ENCODE measurements around the gene ANKRD29.
"Not testable (repeated sequence)": the region's sequence is repeated elsewhere in the genome, so short reads cannot be mapped to it uniquely, and the experiment has no call there.

ANKRD29 gene

DNA sequence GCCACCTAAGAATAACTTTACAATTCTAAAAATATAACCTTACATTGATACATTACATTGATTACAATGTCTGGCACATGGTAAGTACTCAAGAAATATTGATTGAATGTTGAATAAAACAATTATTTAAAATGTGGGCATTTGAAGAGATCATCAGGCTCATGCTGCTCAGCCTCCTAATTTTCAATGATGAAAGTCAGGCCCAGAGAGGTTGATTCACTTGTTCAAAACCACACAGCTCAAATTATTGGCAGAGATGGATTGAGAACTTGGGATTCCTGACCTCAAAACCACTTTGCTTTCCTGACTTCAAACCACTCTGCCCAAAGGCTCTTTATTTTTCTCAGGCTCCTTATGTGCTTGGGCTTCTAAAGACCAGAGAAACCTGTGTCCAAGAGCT, 34.7 kb downstream of the ANKRD29 start:
- Histone ChIP-seq H3K4me3 (ENCODE audit: low read depth, low read length) (no peak overlapping the region), H3K9me3 (ENCODE audit: control insufficient read depth, insufficient read depth, low read length) (no peaks in the 10 kb centered on the region), H3K9ac (ENCODE audit: low read depth, low read length) (no peak overlapping the region), H3K27me3 (ENCODE audit: control insufficient read depth, insufficient read depth, low read length) (no peaks in the 10 kb centered on the region), H3K27ac (ENCODE audit: low read depth, low read length) (no peak overlapping the region), H3K4me1 (ENCODE audit: control insufficient read depth, insufficient read depth, low read length) (0 out of 2 replicates have a peak, but pooled peaks cover 3% of the 10 kb centered on the region), H3K36me3 (ENCODE audit: control insufficient read depth, insufficient read depth, low read length) (no peaks in the 10 kb centered on the region)

DNA sequence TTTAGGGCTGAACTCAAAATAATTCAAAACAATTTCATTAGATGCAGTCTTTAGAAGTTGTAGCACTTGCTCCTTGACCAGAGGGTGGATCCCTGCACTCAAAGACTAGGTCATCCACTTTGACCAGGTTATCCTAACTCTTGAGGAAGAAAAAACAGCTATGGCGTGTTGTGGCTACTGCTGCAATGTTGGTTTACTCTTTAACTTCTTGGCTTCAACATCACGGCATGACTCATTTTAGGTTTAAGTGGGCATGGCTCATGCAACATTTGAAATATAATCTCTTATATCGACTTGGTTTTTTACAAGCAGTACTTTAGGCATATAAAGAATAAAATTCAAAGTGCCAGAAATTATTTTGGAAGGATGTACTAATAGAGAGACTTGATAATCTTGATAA, 35.4 kb downstream of the ANKRD29 start:
- H3K4me3 ChIP-seq (ENCODE audit: low read depth, low read length) = no peak overlapping the region
- no peak overlapping the region for H3K9ac ChIP-seq (ENCODE audit: low read depth, low read length)
- no peak overlapping the region for H3K27ac ChIP-seq (ENCODE audit: low read depth, low read length)
- no peaks in the 10 kb centered on the region for H3K27me3 ChIP-seq (ENCODE audit: control insufficient read depth, insufficient read depth, low read length)
- H3K9me3 ChIP-seq (ENCODE audit: control insufficient read depth, insufficient read depth, low read length) = no peaks in the 10 kb centered on the region
- H3K4me1 ChIP-seq (ENCODE audit: control insufficient read depth, insufficient read depth, low read length) = 0 out of 2 replicates have a peak, but pooled peaks cover 3% of the 10 kb centered on the region
- H3K36me3 ChIP-seq (ENCODE audit: control insufficient read depth, insufficient read depth, low read length) = no peaks in the 10 kb centered on the region

DNA sequence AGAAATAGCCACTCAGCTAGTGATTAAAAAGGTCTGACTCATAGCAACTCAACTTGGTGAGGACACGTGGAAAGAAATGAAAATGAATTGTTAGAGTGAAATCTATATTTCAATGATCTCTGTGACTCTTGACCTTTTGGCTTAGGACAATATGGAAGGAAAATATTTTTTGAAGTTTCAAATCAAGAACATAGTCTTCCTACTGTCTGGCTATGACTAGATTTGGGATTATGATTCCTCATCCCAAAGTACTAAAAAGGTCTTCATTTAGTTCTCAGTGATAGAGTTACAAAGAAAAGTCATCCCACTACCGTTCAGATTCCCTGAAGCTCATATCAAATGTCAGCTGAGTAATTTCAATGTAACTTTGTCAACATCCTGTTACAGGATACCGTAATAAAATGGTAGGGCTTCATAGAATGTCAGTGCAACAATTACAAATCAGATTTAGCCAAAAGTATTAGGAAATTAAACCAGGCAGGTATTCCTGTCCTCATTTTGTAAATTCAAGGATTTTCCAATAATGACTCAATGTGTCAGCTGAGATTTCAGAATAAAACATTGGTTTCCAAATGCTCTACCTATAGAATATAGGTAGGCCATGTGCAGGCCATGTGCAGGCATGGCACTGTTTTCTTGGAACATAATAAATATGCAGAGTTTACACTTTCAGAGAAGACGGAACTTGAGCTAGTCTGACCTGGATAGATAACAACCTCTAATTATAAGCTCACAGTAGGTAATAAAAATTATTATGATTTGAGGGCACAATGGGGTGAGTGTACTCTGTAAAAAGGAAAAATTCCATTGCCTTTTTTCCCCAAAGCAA, 36.0 kb downstream of the ANKRD29 start:
- H3K36me3 ChIP-seq (ENCODE audit: control insufficient read depth, insufficient read depth, low read length) = no peaks in the 10 kb centered on the region
- no peak overlapping the region for H3K9ac ChIP-seq (ENCODE audit: low read depth, low read length)
- H3K9me3 ChIP-seq (ENCODE audit: control insufficient read depth, insufficient read depth, low read length) = no peaks in the 10 kb centered on the region
- peaks cover 5% of the 10 kb centered on the region for H3K27me3 ChIP-seq (ENCODE audit: control insufficient read depth, insufficient read depth, low read length)
- H3K27ac ChIP-seq (ENCODE audit: low read depth, low read length) = no peak overlapping the region
- no peaks in the 10 kb centered on the region for H3K4me1 ChIP-seq (ENCODE audit: control insufficient read depth, insufficient read depth, low read length)
- H3K4me3 ChIP-seq (ENCODE audit: low read depth, low read length) = no peak overlapping the region

GRCh38 chr18:23623040-23623439, 39.7 kb downstream of the ANKRD29 start:
- Histone ChIP-seq H3K9ac (ENCODE audit: low read depth, low read length) (no peak overlapping the region), H3K4me1 (ENCODE audit: control insufficient read depth, insufficient read depth, low read length) (peaks cover 3% of the 10 kb centered on the region; the same call in 1 of the 2 replicates), H3K4me3 (ENCODE audit: low read depth, low read length) (no peak overlapping the region), H3K27ac (ENCODE audit: low read depth, low read length) (no peak overlapping the region), H3K27me3 (ENCODE audit: control insufficient read depth, insufficient read depth, low read length) (peaks cover 33% of the 10 kb centered on the region), H3K36me3 (ENCODE audit: control insufficient read depth, insufficient read depth, low read length) (no peaks in the 10 kb centered on the region), H3K9me3 (ENCODE audit: control insufficient read depth, insufficient read depth, low read length) (no peaks in the 10 kb centered on the region)

GRCh38 chr18:23619388-23619881, 43.3 kb downstream of the ANKRD29 start:
- Histone ChIP-seq H3K4me1 (ENCODE audit: control insufficient read depth, insufficient read depth, low read length) (peaks cover 11% of the 10 kb centered on the region), H3K36me3 (ENCODE audit: control insufficient read depth, insufficient read depth, low read length) (no peaks in the 10 kb centered on the region), H3K9me3 (ENCODE audit: control insufficient read depth, insufficient read depth, low read length) (no peaks in the 10 kb centered on the region), H3K27me3 (ENCODE audit: control insufficient read depth, insufficient read depth, low read length) (peaks cover 33% of the 10 kb centered on the region), H3K9ac (ENCODE audit: low read depth, low read length) (peak overlapping the region; percentile 57), H3K27ac (ENCODE audit: low read depth, low read length) (peak overlapping the region; percentile 73), H3K4me3 (ENCODE audit: low read depth, low read length) (peak overlapping the region; percentile 70)

GRCh38 chr18:23618862-23619387, 43.8 kb downstream of the ANKRD29 start:
- Histone ChIP-seq H3K4me3 (ENCODE audit: low read depth, low read length) (peak overlapping the region; percentile 70), H3K9ac (ENCODE audit: low read depth, low read length) (peak overlapping the region; percentile 57)

DNA sequence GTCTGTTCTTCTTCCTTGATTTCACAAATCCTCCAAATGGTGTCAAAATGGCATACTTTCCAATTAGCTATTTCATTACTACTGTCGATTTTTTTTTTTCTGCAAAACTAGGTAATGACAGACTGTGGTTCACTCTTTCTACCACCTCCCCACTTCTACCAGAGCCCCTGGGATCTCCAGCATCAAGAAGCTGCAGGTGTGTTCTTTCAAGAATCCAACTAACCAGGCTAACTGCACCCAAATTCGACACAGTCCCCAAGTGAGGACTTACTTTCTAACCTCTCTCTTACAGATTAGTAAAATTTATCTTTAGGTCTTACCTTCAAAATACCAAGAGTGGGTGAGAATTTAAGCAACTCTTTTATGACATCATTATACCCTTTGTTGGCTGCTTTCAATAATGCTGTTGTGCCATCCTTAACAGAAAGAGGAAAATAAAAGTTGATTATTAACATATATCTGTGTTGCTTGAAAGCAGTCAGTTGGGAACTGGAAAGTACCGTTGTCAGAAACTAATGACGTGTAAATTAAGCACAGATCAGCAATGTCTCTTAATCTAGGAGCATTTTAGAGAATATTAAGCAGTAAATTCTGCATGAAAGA, 45.2 kb downstream of the ANKRD29 start:
- H3K27ac ChIP-seq (ENCODE audit: low read depth, low read length) = no peak overlapping the region
- no peaks in the 10 kb centered on the region for H3K36me3 ChIP-seq (ENCODE audit: control insufficient read depth, insufficient read depth, low read length)
- H3K4me1 ChIP-seq (ENCODE audit: control insufficient read depth, insufficient read depth, low read length) = peaks cover 11% of the 10 kb centered on the region
- no peaks in the 10 kb centered on the region for H3K9me3 ChIP-seq (ENCODE audit: control insufficient read depth, insufficient read depth, low read length)
- peaks cover 33% of the 10 kb centered on the region for H3K27me3 ChIP-seq (ENCODE audit: control insufficient read depth, insufficient read depth, low read length)
- no peak overlapping the region for H3K4me3 ChIP-seq (ENCODE audit: low read depth, low read length)
- H3K9ac ChIP-seq (ENCODE audit: low read depth, low read length) = no peak overlapping the region

More at GRCh38 chr18:23618862-23619387, 43.8 kb downstream of the ANKRD29 start:
- Histone ChIP-seq H3K4me1 (ENCODE audit: control insufficient read depth, insufficient read depth, low read length) (peaks cover 11% of the 10 kb centered on the region), H3K27me3 (ENCODE audit: control insufficient read depth, insufficient read depth, low read length) (peaks cover 33% of the 10 kb centered on the region), H3K36me3 (ENCODE audit: control insufficient read depth, insufficient read depth, low read length) (no peaks in the 10 kb centered on the region), H3K9me3 (ENCODE audit: control insufficient read depth, insufficient read depth, low read length) (no peaks in the 10 kb centered on the region), H3K27ac (ENCODE audit: low read depth, low read length) (peak overlapping the region; percentile 73)

GRCh38 chr18:23616258-23616657, 46.5 kb downstream of the ANKRD29 start:
- H3K4me3 ChIP-seq (ENCODE audit: low read depth, low read length) = no peak overlapping the region
- no peaks in the 10 kb centered on the region for H3K36me3 ChIP-seq (ENCODE audit: control insufficient read depth, insufficient read depth, low read length)
- H3K9ac ChIP-seq (ENCODE audit: low read depth, low read length) = no peak overlapping the region
- no peak overlapping the region for H3K27ac ChIP-seq (ENCODE audit: low read depth, low read length)
- H3K4me1 ChIP-seq (ENCODE audit: control insufficient read depth, insufficient read depth, low read length) = peaks cover 11% of the 10 kb centered on the region
- peaks cover 24% of the 10 kb centered on the region for H3K27me3 ChIP-seq (ENCODE audit: control insufficient read depth, insufficient read depth, low read length)
- no peaks in the 10 kb centered on the region for H3K9me3 ChIP-seq (ENCODE audit: control insufficient read depth, insufficient read depth, low read length)

DNA sequence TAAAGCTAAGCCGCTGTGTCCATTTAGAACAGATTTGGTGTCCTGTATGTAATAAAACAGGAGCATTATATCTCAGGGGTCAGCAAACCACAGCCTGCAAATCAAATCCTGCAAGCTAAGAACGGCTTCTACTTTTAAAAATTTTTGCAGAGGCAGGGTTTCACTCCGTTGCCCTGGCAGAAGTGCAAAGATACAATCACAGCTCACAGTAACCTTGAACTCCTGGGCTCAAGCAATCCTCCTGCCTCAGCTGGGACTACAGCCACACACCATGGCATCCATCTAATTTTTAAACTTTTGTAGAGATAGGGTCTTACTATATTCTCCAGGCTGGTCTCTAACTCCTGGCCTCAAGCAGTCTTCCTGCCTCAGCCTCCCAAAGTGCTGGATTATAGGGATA, 47.8 kb downstream of the ANKRD29 start:
- Histone ChIP-seq H3K4me1 (ENCODE audit: control insufficient read depth, insufficient read depth, low read length) (peaks cover 11% of the 10 kb centered on the region), H3K4me3 (ENCODE audit: low read depth, low read length) (no peak overlapping the region), H3K9ac (ENCODE audit: low read depth, low read length) (no peak overlapping the region), H3K27me3 (ENCODE audit: control insufficient read depth, insufficient read depth, low read length) (peaks cover 10% of the 10 kb centered on the region), H3K27ac (ENCODE audit: low read depth, low read length) (no peak overlapping the region), H3K9me3 (ENCODE audit: control insufficient read depth, insufficient read depth, low read length) (no peaks in the 10 kb centered on the region), H3K36me3 (ENCODE audit: control insufficient read depth, insufficient read depth, low read length) (no peaks in the 10 kb centered on the region)

- no peaks in the 10 kb centered on the region for H3K36me3 ChIP-seq (ENCODE audit: control insufficient read depth, insufficient read depth, low read length)
- no peak overlapping the region for H3K9ac ChIP-seq (ENCODE audit: low read depth, low read length)
- H3K27me3 ChIP-seq (ENCODE audit: control insufficient read depth, insufficient read depth, low read length) = peaks cover 5% of the 10 kb centered on the region
- H3K4me3 ChIP-seq (ENCODE audit: low read depth, low read length) = no peak overlapping the region
- H3K27ac ChIP-seq (ENCODE audit: low read depth, low read length) = no peak overlapping the region
- H3K4me1 ChIP-seq (ENCODE audit: control insufficient read depth, insufficient read depth, low read length) = peaks cover 11% of the 10 kb centered on the region
- H3K9me3 ChIP-seq (ENCODE audit: control insufficient read depth, insufficient read depth, low read length) = no peaks in the 10 kb centered on the region
Observed at GRCh38 chr18:23614413-23614812, 48.3 kb downstream of the ANKRD29 start.

DNA sequence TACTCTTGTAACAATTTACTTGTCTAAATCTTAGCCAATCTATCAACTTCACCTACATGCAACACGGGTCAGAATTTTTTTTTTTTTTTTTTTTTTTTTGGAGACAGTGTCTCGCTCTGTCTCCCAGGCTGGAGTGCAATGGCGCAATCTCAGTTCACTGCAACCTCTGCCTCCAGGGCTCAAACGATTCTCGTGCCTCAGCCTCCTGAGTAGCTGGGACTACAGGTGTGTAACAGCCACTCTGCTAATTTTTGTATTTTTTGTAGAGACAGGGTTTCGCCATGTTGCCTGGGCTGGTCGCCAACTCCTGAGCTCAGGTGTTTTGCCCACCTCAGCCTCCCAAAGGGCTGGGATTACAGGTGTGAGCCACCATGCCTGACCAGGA, 49.6 kb downstream of the ANKRD29 start:
- H3K27ac ChIP-seq (ENCODE audit: low read depth, low read length); H3K9me3 ChIP-seq (ENCODE audit: control insufficient read depth, insufficient read depth, low read length); H3K36me3 ChIP-seq (ENCODE audit: control insufficient read depth, insufficient read depth, low read length); H3K9ac ChIP-seq (ENCODE audit: low read depth, low read length); H3K4me3 ChIP-seq (ENCODE audit: low read depth, low read length); H3K27me3 ChIP-seq (ENCODE audit: control insufficient read depth, insufficient read depth, low read length); H3K4me1 ChIP-seq (ENCODE audit: control insufficient read depth, insufficient read depth, low read length): not testable (repeated sequence)
